Eye (tissue), 1 donor: ENCODE data around the gene PRLH.
"Not testable (repeated sequence)": the region's sequence is repeated elsewhere in the genome, so short reads cannot be mapped to it uniquely, and the experiment has no call there.

Experiments used
- DNase-seq: peaks from one replicate; pipeline ENCODE4 v3.0.0-alpha.2; 2015

PRLH gene

GRCh38 chr2:237583385-237584295 is 17.3 kb downstream of the PRLH start:
- DNase-seq = no peak

DNA sequence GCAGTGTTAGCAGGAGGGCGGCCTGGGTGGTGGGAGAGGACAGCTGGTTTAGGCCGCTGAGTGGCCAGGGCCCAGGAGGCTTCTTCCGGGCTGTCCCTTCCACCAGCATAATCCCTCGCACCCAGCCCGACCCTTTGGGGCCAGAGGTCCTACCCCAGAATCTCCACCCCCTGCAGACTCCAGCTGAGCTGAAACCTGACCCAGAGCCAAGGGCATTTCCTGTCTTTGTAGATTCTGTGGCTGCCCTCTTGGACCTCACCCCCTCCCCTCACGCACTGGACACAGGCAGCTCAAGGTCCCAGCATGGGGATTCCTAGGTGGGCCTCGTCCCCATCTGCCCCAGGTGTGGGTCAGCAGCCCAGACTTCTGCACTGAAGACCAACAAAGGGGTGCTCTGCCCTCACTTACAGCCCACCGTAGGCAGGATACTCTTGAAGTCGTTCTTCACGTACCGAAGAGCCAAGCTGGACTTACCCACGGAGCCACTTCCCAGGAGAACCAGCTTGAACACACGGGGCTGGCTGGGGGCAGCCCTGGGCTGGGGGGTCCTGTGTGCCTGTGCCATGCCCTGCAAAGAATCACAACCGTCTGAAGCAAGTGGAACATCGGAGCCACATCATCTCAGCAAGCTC is 19.3 kb downstream of the PRLH start:
- DNase-seq = no peak

DNA sequence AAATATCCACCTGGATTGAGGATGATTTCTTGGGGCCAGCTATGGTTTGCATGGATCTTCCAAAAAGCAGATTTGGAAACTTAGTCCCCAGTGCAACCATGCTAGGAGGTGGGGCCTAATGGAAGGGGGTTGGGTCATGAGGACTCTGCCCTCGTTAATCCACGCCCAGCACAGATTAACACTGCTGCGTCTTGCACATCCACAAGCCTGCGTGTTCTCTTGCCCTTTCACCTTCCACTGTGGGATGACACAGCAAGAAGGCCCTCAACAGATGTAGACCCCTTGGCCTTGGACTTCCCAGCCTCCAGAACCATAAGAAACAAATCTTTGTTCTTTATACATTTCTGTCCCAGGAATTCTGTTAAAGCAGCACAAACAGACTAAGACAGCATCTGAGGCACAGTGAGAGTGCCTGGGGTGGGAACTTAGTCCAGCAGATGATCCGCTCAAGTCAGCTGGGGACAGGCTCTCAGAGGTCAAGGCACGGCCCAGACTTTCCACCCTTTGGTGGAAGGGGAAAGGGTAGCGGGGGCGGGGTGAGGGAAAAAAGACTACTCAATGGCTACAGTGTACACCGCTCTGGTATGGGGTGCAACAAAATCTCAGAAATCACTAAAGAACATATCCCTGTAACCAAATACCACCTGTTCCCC is 21.8 kb downstream of the PRLH start:
- DNase-seq = no peak

DNA sequence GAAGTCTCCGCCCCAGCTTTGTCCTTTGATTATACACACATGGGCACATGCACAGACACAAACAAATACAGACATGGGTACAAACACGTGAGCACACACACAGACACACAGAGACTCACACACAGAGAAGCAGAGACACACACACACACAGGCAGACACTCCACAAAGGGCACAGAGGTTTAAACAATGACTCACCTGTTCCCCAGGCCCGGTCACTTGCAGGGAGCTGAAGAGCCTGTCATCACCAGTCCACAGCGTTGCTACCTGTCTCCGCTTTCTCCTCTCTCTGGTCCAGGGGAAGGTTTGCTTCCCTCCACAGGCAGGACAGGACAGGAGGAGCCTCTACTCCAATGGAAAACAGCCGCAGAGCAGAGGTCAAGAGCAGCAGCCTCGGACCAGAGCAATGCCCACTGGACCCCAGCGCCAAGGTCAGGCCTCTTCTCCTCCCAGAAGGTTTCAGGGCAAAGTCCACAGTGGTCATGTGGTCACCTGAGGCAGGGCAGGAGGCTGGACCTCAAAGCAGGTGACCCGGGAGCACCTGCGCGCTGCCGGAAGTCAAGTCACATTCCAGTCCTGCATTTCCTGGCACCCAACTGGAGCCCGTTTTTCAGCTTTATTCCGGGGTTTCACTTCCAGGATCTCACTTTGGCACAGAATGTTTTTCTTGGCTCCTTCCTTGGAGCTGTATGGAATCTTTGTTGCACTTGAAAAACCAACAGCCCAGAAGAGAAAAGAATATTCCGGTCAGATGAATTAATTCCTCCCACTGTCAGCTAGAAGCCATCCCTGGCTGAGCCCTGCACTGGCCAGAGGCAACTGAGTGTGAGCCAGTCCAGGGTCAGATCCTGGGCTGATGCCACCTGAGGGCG is 24.1 kb downstream of the PRLH start, which contains the start of gene RAB17:
Gene RAB17, minus strand, starts transcription at position 463 of the 869 bp plus-strand sequence. CDS start 4,580 bp downstream, outside the sequence.
- DNase-seq = no peak

DNA sequence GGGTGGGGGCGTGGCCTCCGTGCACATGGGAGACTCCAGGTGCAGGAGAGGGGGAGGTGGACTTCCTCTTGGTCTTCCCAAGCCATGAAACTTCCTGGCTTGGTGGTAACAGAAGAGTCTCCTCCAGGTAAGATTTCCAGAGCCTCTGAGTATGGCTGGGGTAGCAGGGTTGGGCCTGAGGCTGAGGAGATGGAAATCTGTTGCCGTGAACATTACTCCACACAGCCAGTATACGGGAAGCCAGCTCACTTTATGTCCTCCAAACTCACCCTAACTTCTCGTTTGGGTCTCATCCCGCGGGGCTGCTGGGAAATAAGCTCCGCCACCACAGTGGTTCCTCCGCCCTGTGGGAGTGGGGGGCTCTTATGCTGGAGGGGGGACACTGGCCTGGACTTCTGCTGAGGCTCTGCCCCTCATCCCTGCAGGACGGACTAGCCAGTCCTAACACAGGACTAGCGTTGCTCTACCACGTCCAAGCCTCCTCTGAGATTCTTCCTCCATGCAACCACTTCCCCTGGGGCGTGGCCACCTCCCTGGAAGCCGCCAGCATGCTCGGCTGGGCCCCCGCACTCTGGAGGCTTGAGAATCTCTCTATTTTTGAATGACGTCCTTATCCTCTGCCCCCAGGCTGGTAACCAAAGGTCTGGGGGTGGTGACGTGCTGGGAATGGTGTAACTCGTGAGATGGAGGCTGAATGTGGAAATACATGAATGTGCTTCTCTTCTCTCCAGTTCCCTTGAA is 24.9 kb downstream of the PRLH start:
- DNase-seq = no peak

DNA sequence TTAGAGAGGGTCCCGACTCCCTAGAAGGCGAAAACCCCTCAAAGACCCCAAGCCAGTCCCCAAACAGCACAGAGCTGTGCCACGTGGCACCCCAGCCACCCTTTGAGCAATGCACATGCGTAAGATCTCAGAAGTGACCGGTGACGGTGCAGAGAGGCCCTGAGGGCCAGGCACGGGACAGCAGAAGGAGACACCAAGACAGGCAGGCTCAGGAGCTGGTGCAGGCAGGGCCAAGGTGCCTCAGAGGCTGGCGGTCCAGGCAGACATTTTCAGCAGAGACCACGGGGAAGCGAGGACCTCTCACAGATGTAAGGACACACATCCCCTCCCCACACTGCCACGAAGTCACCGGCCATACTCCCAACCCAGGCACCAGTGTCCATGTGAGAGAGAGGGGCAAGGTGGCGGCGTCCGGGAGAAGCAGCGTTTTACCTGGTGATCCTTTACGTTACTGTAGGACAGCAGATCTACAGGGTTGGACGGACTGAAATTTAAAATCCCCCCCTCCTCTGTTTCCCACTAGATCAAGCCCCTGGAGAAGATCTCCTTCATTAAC is 26.1 kb downstream of the PRLH start:
- no peak for DNase-seq

DNA sequence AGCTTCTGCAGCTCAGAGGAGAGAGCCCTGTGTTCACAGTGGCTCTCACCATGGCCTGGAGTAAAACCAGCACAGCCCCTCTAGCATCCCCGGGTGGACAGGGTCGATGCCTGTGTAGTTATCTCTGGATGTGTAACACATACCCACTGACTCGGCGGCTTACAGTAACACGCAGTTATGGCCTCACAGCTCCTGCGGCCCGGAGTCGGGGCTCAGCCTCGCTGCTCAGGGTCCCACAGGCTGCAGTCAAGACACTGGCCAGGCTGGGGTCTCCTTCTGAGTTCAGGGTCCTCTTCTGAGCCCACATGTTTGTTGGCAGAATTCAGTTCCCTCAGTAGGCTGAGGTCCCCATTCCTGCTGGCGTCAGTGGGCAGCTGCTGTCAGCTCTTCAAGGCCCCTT is 26.7 kb downstream of the PRLH start:
- DNase-seq = no peak

DNA sequence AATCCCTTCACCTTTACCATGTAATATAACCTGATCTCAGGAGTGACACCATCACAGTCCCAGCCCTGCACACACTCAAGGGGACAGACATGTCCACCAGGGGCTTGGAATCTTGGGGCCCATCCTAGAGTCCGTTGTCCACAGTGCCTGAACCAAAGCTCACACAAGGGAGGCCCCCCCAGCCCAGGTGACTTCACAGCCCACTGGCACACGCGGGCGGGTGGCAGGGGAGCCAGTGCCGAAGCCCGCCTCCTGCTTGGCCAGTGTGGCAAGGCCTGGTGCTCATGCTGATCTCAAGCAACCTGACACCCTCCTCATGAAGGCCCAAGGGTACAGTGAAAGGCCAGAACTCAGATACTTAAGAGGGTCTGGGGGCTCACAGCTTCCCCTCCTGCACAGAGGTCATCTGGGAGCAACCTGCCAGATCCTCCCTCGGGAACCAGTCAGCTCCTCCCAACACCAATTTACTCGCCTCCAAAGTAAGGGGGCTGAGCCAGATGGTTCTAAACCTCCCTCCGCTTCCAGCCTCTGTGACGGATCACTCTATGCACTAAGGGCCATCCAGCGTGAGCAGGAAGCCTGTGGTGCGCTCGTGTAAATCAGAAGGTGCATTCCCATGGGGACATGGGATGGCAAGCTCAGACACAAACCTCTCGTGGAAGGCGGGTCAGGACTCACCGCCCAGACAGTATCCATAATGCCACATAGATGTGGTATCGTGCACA is 27.4 kb downstream of the PRLH start:
- DNase-seq = peak; percentile 37

GRCh38 chr2:237594514-237594871 is 28.1 kb downstream of the PRLH start:
- DNase-seq = peak; percentile 46

- DNase-seq = not testable (repeated sequence)
Measured at GRCh38 chr2:237595829-237596519, 29.6 kb downstream of the PRLH start.

DNA sequence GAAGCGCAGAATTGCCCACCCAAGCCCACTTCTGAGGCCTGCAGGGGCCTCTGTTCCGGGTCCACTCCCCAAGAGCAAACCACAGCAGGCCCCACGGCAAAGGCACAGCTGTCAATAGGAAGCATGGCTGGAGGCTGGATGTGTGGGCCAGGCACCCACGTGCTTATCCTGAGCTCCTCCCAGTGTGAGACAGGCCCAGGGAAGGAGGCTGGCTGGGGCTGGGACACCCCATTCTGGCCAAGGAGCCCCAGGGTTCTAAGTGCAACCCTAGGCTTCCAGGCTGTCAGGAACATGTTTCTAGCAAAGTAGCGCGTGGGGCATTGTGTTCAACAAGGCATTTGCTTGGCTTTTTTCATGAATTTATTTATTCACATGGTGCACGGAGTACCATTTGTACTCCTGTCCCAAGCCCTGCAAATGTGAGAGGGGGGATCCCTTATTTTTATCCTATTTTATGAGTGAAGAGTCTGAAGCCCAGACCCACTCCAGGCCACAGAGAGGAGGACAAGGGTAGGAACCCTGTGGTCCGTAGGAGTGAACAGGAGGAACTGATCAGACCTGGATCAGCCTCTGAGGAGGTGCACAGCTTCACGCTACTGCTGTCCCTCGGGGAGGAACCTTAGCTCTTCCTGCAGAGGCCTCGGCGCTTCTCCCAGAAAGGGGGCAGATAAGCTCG is 30.3 kb downstream of the PRLH start:
- DNase-seq = no peak

GRCh38 chr2:237597196-237598145 is 31.1 kb downstream of the PRLH start:
- no peak for DNase-seq

GRCh38 chr2:237598468-237599208 is 32.3 kb downstream of the PRLH start:
- DNase-seq = no peak

DNA sequence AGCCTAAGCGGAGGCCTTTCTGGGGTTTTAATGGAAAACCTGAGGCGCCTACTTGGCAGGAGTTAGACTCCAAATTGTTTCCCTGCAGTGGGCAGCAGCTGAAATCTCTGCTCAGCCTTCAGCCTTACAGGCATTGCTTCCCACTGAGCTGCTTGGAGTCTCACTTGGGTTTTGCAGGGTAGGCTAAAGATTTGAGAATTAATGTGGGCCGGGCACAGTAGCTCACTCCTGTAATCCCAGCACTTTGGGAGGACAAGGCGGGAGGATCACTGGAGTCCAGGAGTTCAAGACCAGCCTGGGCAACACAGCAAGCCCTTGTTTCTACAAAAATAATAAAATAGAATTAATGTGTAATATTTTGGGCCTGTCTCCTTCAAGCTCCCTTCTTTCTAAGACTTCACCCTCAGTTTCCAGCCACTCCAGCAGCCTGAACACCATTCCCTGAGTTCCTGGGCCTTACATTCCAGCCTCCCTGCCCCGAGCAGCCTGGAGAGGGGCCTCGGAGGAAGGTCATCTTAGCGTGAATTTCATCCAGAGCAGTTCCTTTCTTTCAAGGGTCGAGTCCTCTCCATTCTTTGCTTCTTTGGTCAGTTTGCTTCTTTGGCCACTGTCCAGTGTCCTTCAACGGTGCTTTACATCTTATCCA is 33.2 kb downstream of the PRLH start:
- no peak for DNase-seq

DNA sequence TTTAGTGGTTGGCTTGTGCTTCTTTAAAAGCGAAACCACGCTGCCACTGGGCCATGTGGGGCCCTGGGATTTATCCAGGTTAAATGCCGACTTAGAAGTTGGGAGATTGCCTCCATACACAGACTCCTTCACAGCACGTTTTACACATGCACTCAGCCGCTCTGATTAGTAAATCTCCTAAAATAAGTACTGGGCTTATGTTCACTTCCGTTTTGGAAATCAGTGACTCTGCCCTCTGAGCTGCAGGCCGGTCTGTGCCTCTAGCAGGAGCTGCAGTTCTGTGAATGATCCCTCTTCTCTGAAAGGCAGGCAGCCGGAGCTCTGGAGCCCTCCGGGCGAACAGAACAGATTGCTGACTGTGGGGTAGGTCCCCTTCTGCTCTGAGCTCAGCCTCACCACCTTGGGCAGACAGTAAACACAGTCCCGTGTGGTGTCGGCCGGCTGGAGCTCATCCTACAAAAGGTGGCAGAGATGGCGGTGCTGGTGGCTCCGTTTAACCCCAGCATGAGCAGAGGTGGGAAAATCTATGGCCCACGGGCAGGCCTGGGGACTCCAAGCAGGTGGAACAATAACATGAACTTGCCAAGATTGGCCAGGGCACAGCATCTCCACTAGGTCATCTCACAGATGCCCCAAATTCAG is 34.0 kb downstream of the PRLH start:
- DNase-seq = peak; percentile 45

DNA sequence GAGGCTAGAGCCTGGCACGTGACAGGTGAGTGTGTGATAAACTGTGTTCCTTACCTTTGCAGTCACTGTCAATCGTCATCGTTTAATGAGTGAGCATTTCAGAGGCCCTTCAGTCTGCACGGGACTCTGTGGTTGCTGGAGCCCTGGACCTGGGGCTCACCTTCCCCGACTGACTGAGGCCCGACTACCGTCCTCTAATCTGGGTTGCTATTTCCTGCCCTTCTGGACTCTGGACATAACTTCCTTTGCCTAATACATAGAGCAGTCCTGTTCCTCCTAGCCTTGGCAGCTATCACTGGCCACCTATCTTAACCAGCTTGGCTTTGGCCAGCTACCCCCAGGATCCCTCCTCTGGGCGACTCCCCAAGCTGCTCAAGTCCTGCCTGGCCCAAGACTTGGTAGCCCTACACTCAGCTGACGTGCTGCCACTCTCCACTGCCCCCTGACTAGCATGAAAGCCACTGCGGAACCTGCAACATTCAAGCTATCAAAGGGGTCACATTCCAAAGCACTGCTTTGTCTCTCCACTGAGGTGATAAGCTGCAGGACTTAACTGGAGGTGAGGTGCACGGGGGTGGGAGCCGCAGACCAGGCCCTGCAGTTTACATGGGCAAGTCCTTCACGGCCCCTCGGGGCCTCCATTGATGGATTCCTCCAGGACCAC is 35.2 kb downstream of the PRLH start:
- no peak for DNase-seq
